ENCODE results near the gene HELZ. TPM values are rescaled to one million over a fixed set of nuclear protein-coding genes. Genes with fewer than 3 reads are reported as not detected.

The HELZ gene
- total RNA-seq, 1 donor from 2014 or later, result 86.6 TPM

- Mint-ChIP-seq H3K27ac (no peak overlapping the region), H3K4me1 (peaks cover 3% of the 10 kb centered on the region), H3K36me3 (peaks cover 16% of the 10 kb centered on the region), H3K9me3 (no peaks in the 10 kb centered on the region), H3K27me3 (ENCODE audit: low read depth) (no peaks in the 10 kb centered on the region), H3K4me3 (no peak overlapping the region)
- no peak for TF ChIP-seq CTCF (IDR thresholded peaks at IDR 0.05; ENCODE audit: unreplicated experiment)
- DNase-seq (ENCODE audit: low spot score in 2 of 2, unreplicated experiment in 2 of 2), result no peak
Observed at GRCh38 chr17:67178555-67178954, 66.4 kb downstream of the HELZ start.

- Mint-ChIP-seq H3K4me3 (no peak overlapping the region), H3K9me3 (no peaks in the 10 kb centered on the region), H3K27ac (no peak overlapping the region), H3K4me1 (no peaks in the 10 kb centered on the region), H3K27me3 (ENCODE audit: low read depth) (no peaks in the 10 kb centered on the region), H3K36me3 (peaks cover 18% of the 10 kb centered on the region)
- DNase-seq (ENCODE audit: low spot score in 2 of 2, unreplicated experiment in 2 of 2), result no peak
- TF ChIP-seq CTCF (IDR thresholded peaks at IDR 0.05; ENCODE audit: unreplicated experiment), result no peak
Observed at GRCh38 chr17:67177732-67178131, 67.3 kb downstream of the HELZ start.

GRCh38 chr17:67174190-67174589 is 70.8 kb downstream of the HELZ start:
- no peaks in the 10 kb centered on the region for H3K4me1 Mint-ChIP-seq
- no peaks in the 10 kb centered on the region for H3K27me3 Mint-ChIP-seq (ENCODE audit: low read depth)
- no peak overlapping the region for H3K4me3 Mint-ChIP-seq
- no peak overlapping the region for H3K27ac Mint-ChIP-seq
- no peak for DNase-seq (ENCODE audit: low spot score in 2 of 2, unreplicated experiment in 2 of 2)
- no peaks in the 10 kb centered on the region for H3K9me3 Mint-ChIP-seq
- H3K36me3 Mint-ChIP-seq, result peaks cover 31% of the 10 kb centered on the region
- TF ChIP-seq CTCF (IDR thresholded peaks at IDR 0.05; ENCODE audit: unreplicated experiment), result no peak

- no peak for TF ChIP-seq CTCF (IDR thresholded peaks at IDR 0.05; ENCODE audit: unreplicated experiment)
- Mint-ChIP-seq H3K36me3 (peaks cover 24% of the 10 kb centered on the region), H3K27ac (no peak overlapping the region), H3K27me3 (ENCODE audit: low read depth) (no peaks in the 10 kb centered on the region), H3K4me1 (no peaks in the 10 kb centered on the region), H3K4me3 (no peak overlapping the region), H3K9me3 (no peaks in the 10 kb centered on the region)
- DNase-seq (ENCODE audit: low spot score in 2 of 2, unreplicated experiment in 2 of 2), result no peak
Observed at GRCh38 chr17:67171560-67171959, 73.4 kb downstream of the HELZ start.

- Mint-ChIP-seq H3K9me3 (no peaks in the 10 kb centered on the region), H3K4me1 (no peaks in the 10 kb centered on the region), H3K27ac (no peak overlapping the region), H3K4me3 (no peak overlapping the region), H3K36me3 (peaks cover 32% of the 10 kb centered on the region), H3K27me3 (ENCODE audit: low read depth) (no peaks in the 10 kb centered on the region)
- no peak for TF ChIP-seq CTCF (IDR thresholded peaks at IDR 0.05; ENCODE audit: unreplicated experiment)
- DNase-seq (ENCODE audit: low spot score in 2 of 2, unreplicated experiment in 2 of 2), result no peak
Observed at GRCh38 chr17:67168496-67168895, 76.5 kb downstream of the HELZ start.

- H3K36me3 Mint-ChIP-seq, result peaks cover 22% of the 10 kb centered on the region
- no peak for DNase-seq (ENCODE audit: low spot score in 2 of 2, unreplicated experiment in 2 of 2)
- TF ChIP-seq CTCF (IDR thresholded peaks at IDR 0.05; ENCODE audit: unreplicated experiment), result no peak
- no peak overlapping the region for H3K27ac Mint-ChIP-seq
- H3K9me3 Mint-ChIP-seq, result no peaks in the 10 kb centered on the region
- no peak overlapping the region for H3K4me3 Mint-ChIP-seq
- no peaks in the 10 kb centered on the region for H3K4me1 Mint-ChIP-seq
- H3K27me3 Mint-ChIP-seq (ENCODE audit: low read depth), result no peaks in the 10 kb centered on the region
Observed at GRCh38 chr17:67165201-67165600, 79.8 kb downstream of the HELZ start.
